Trophoblast cell (in vitro differentiated cells and primary cell): Measurements from ENCODE around the gene RAB11FIP3.

Experiments used
- DNase-seq, 2 donors: peaks; one replicate each; pipeline ENCODE4 v3.0.0-alpha.2; 2016
- H2AFZ ChIP-seq: 2 replicates; pipeline ENCODE4 v1.6.1; 2013; ENCODE audit warnings: low read length, moderate library complexity, mild to moderate bottlenecking; ENCODE audit not compliant: insufficient read depth, poor library complexity
- H2AK5ac ChIP-seq: 2 replicates; pipeline ENCODE4 v1.6.1; 2013; ENCODE audit warnings: mild to moderate bottlenecking, low read length
- H2BK120ac ChIP-seq: 2 replicates; pipeline ENCODE4 v1.6.1; 2013; ENCODE audit warnings: low read length, mild to moderate bottlenecking, moderate library complexity; ENCODE audit not compliant: insufficient read depth, poor library complexity
- H2BK12ac ChIP-seq: 2 replicates; pipeline ENCODE4 v1.6.1; 2013; ENCODE audit warnings: mild to moderate bottlenecking, low read length, moderate library complexity
- H2BK5ac ChIP-seq: 2 replicates; pipeline ENCODE4 v1.6.1; 2013; ENCODE audit warnings: low read length, low read depth, moderate library complexity, mild to moderate bottlenecking; ENCODE audit not compliant: poor library complexity
- H3K14ac ChIP-seq: 2 replicates; pipeline ENCODE4 v1.6.1; 2013; ENCODE audit warnings: mild to moderate bottlenecking, low read length
- H3K18ac ChIP-seq: 2 replicates; pipeline ENCODE4 v1.6.1; 2013; ENCODE audit warnings: mild to moderate bottlenecking, low read length
- H3K23ac ChIP-seq: 2 replicates; pipeline ENCODE4 v1.6.1; 2013; ENCODE audit warnings: low read length
- H3K27ac ChIP-seq: 2 replicates; pipeline ENCODE4 v1.5.1; 2013; ENCODE audit warnings: low read depth, mild to moderate bottlenecking, inconsistent platforms, low read length, moderate library complexity
- H3K27me3 ChIP-seq: 2 replicates; pipeline ENCODE4 v1.6.1; 2013; ENCODE audit warnings: inconsistent platforms, mild to moderate bottlenecking, low read length, moderate library complexity; ENCODE audit not compliant: insufficient read depth
- H3K36me3 ChIP-seq, 2 experiments: 1 replicate in 1 of 2; 2 replicates in 1 of 2; pipeline ENCODE4 v1.6.1; 2013; ENCODE audit warnings: low read length in 2 of 2, mild to moderate bottlenecking in 2 of 2, moderate library complexity in 1 of 2; ENCODE audit not compliant: insufficient read depth in 2 of 2, control insufficient read depth in 1 of 2
- H3K4ac ChIP-seq: 2 replicates; pipeline ENCODE4 v1.6.1; 2013; ENCODE audit warnings: low read depth, mild to moderate bottlenecking, low read length, moderate library complexity
- H3K4me1 ChIP-seq, 2 experiments: 1 replicate in 1 of 2; 2 replicates in 1 of 2; pipeline ENCODE4 v1.6.1; 2013; ENCODE audit warnings: low read length in 2 of 2, mild to moderate bottlenecking in 2 of 2, moderate library complexity in 1 of 2; ENCODE audit not compliant: insufficient read depth in 2 of 2, control insufficient read depth in 1 of 2
- H3K4me2 ChIP-seq: 2 replicates; pipeline ENCODE4 v1.6.1; 2013; ENCODE audit warnings: inconsistent platforms, mild to moderate bottlenecking, low read length, moderate library complexity
- H3K4me3 ChIP-seq: 2 replicates; pipeline ENCODE4 v1.5.1; 2013; ENCODE audit warnings: mild to moderate bottlenecking, low read depth, low read length, inconsistent platforms
- H3K79me1 ChIP-seq: one replicate; pipeline ENCODE4 v1.6.1; 2013; ENCODE audit warnings: low read length
- H3K79me2 ChIP-seq: 2 replicates; pipeline ENCODE4 v1.6.1; 2013; ENCODE audit warnings: low read length, mild to moderate bottlenecking; ENCODE audit not compliant: control insufficient read depth, insufficient read depth, poor library complexity
- H3K9ac ChIP-seq: 2 replicates; pipeline ENCODE4 v1.6.1; 2013; ENCODE audit warnings: mild to moderate bottlenecking, low read length
- H3K9me3 ChIP-seq: 2 replicates; pipeline ENCODE4 v1.6.1; 2013; ENCODE audit warnings: low read depth, mild to moderate bottlenecking, control low read depth, inconsistent platforms, low read length; ENCODE audit not compliant: insufficient read depth
- H4K12ac ChIP-seq: 2 replicates; pipeline ENCODE4 v1.6.1; 2013; ENCODE audit warnings: low read depth, mild to moderate bottlenecking, low read length, moderate library complexity
- H4K8ac ChIP-seq: 2 replicates; pipeline ENCODE4 v1.6.1; 2013; ENCODE audit warnings: low read depth, mild to moderate bottlenecking, low read length, moderate library complexity
- H4K91ac ChIP-seq: one replicate; pipeline ENCODE4 v1.6.1; 2013; ENCODE audit warnings: low read depth, mild to moderate bottlenecking, low read length, moderate library complexity
- WGBS: extraction: QIAGEN DNeasy Blood & Tissue Kit; methylation state at CpG from one replicate; pipeline ENCODE4 v1.1.7; 2013; ENCODE audit warnings: missing lambda C conversion rate; ENCODE audit not compliant: insufficient read length, insufficient coverage; ENCODE audit errors: extremely low coverage; 5-methylcytosine and 5-hydroxymethylcytosine counted together

The RAB11FIP3 gene

DNA sequence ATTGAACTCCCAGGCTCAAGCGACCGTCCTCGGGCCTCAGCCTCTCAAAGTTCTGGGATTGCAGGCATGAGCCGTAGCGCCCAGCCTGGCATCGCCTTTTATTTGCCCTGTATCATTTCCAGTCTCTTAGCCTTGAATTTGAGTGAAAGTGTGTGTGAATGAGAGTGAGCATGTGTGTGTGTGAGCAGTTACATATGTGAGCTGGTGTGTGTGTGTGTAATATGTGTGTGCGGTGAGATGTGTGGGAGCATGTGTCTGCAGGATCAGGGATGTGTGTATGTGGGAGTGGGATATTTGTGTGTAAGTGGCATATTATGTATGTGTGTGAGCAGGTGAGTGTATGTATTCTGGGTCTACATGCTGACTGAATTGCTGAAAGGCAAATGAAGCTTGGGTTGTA is 5.5 kb downstream of the RAB11FIP3 start:
- no peak overlapping the region for H4K8ac ChIP-seq
- no peak overlapping the region for H2BK5ac ChIP-seq
- peak overlapping the region; percentile 41 for H3K4ac ChIP-seq
- H3K79me1 ChIP-seq = peaks cover 4% of the 10 kb centered on the region
- no peak overlapping the region for H4K12ac ChIP-seq
- H2BK120ac ChIP-seq = no peak overlapping the region
- H3K79me2 ChIP-seq = peaks cover 8% of the 10 kb centered on the region
- H3K4me1 ChIP-seq = peaks cover 10 to 12% of the 10 kb centered on the region in 2 experiments
- H3K14ac ChIP-seq = no peak overlapping the region
- H3K27ac ChIP-seq = no peak overlapping the region
- no peak overlapping the region for H2AK5ac ChIP-seq
- no peak overlapping the region for H2BK12ac ChIP-seq
- H3K27me3 ChIP-seq = peaks cover 4% of the 10 kb centered on the region
- DNase-seq = no peak
- H3K9me3 ChIP-seq = no peaks in the 10 kb centered on the region
- H3K18ac ChIP-seq = peak overlapping the region; percentile 86
- H3K4me3 ChIP-seq = no peak overlapping the region
- H3K9ac ChIP-seq = no peak overlapping the region
- 100% methylated on average over 1 of the region's 7 CpGs for WGBS
- H3K4me2 ChIP-seq = no peak overlapping the region
- H3K36me3 ChIP-seq = peaks cover 2% of the 10 kb centered on the region in 2 experiments
- no peak overlapping the region for H3K23ac ChIP-seq
- no peak overlapping the region for H4K91ac ChIP-seq
- H2AFZ ChIP-seq = no peak overlapping the region

DNA sequence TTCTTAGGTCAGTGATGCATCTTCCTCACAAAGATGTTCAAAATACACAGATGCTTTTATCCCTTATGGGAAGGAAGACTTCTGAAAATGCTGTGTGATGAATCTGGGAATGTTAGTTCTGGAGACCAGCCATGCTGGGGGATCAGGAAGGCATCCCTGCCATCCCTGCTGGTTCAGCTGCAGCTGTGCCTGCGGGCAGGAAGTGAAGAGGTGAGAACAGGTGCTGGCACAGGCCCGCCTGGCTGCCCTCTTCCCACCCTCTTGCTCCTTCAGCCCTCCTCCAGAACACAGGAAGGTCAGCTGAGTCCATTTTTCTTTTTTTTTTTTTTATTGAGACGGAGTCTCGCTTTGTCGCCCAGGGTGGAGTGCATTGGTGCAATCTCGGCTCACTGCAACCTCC is 15.2 kb downstream of the RAB11FIP3 start:
- Histone ChIP-seq H4K91ac (no peak overlapping the region), H3K4me2 (no peak overlapping the region), H2BK120ac (no peak overlapping the region), H3K4me3 (no peak overlapping the region), H4K8ac (no peak overlapping the region), H3K23ac (no peak overlapping the region), H2BK12ac (no peak overlapping the region), H3K79me2 (no peaks in the 10 kb centered on the region), H2BK5ac (no peak overlapping the region), H3K4me1 (peaks cover 4 to 7% of the 10 kb centered on the region in 2 experiments), H3K18ac (no peak overlapping the region), H3K9me3 (no peaks in the 10 kb centered on the region), H3K4ac (no peak overlapping the region), H2AFZ (no peak overlapping the region), H4K12ac (no peak overlapping the region), H3K9ac (no peak overlapping the region), H2AK5ac (no peak overlapping the region), H3K27me3 (no peaks in the 10 kb centered on the region), H3K79me1 (no peaks in the 10 kb centered on the region), H3K14ac (no peak overlapping the region), H3K36me3 (peaks cover 0 to 2% of the 10 kb centered on the region in 2 experiments), H3K27ac (no peak overlapping the region)
- DNase-seq = no peak
- no CpG with 5 or more reads among the region's 6 CpGs for WGBS

DNA sequence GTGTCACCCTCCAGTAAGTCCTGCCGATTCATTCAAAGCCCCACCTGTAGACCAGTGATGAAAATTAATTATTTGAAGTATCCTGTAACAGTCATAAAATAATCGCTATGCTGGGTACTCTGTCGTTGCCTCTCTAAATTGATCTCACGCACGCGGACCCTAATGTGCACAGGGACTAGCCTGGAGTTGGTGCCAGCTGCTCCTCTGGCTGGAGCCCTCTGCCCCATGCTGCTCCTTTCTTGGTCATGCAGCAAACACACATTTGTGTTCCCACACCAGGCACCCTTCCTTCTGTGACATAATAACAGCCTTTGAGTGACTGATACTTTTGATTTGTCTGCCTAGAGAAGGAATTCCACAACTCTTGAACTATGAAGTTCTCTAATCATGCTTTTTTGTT is 16.0 kb downstream of the RAB11FIP3 start:
- no peak overlapping the region for H3K23ac ChIP-seq
- H3K4me2 ChIP-seq = no peak overlapping the region
- H3K18ac ChIP-seq = no peak overlapping the region
- H3K79me1 ChIP-seq = no peaks in the 10 kb centered on the region
- H2BK5ac ChIP-seq = no peak overlapping the region
- H3K4me3 ChIP-seq = no peak overlapping the region
- H3K27me3 ChIP-seq = no peaks in the 10 kb centered on the region
- WGBS = no CpG with 5 or more reads among the region's 6 CpGs
- peaks cover 0 to 2% of the 10 kb centered on the region in 2 experiments for H3K36me3 ChIP-seq
- H3K9me3 ChIP-seq = no peaks in the 10 kb centered on the region
- no peak overlapping the region for H3K27ac ChIP-seq
- no peak overlapping the region for H2BK120ac ChIP-seq
- no peak overlapping the region for H4K8ac ChIP-seq
- H3K14ac ChIP-seq = no peak overlapping the region
- H3K4me1 ChIP-seq = peaks cover 4 to 7% of the 10 kb centered on the region in 2 experiments
- H3K4ac ChIP-seq = no peak overlapping the region
- H4K91ac ChIP-seq = no peak overlapping the region
- no peak overlapping the region for H2AFZ ChIP-seq
- no peak overlapping the region for H2BK12ac ChIP-seq
- no peak overlapping the region for H2AK5ac ChIP-seq
- H4K12ac ChIP-seq = no peak overlapping the region
- no peak overlapping the region for H3K9ac ChIP-seq
- H3K79me2 ChIP-seq = no peaks in the 10 kb centered on the region
- no peak for DNase-seq

DNA sequence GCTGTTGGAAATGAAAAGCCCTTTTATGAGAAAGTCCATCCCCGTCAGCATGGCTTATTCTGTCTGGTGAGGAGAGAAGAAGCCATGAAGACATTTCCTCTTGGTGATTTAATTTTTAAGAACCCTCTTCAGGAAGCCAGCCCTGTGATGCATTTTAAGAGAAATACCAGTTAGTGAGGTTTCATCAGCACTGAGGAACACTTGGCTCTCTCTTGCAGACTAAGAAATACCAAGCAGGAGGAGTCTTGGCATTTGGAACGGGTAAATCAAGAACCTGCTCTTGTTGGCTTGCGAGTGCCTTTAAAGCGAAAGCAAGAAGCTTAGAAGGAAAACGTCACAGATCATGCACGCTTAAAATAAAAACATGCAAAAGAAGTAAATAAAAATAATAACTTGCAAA is 17.5 kb downstream of the RAB11FIP3 start:
- Histone ChIP-seq H3K9ac (no peak overlapping the region), H3K4me3 (no peak overlapping the region), H3K4me2 (no peak overlapping the region), H2BK120ac (no peak overlapping the region), H3K4ac (no peak overlapping the region), H2AK5ac (no peak overlapping the region), H3K79me2 (no peaks in the 10 kb centered on the region), H3K27ac (no peak overlapping the region), H4K8ac (no peak overlapping the region), H3K27me3 (no peaks in the 10 kb centered on the region), H3K9me3 (no peaks in the 10 kb centered on the region), H3K18ac (no peak overlapping the region), H3K36me3 (no peaks in the 10 kb centered on the region), H2AFZ (no peak overlapping the region), H3K14ac (no peak overlapping the region), H3K4me1 (peaks cover 4 to 7% of the 10 kb centered on the region in 2 experiments), H3K23ac (no peak overlapping the region), H4K91ac (no peak overlapping the region), H4K12ac (no peak overlapping the region), H2BK12ac (no peak overlapping the region), H2BK5ac (no peak overlapping the region), H3K79me1 (no peaks in the 10 kb centered on the region)
- no CpG with 5 or more reads among the region's 6 CpGs for WGBS
- DNase-seq = peak in 1 of 2 donors; percentile 56
